H9 (cell line): ENCODE measurements around the gene UQCC3. TPM values are rescaled to one million over a fixed set of nuclear protein-coding genes. Genes with fewer than 3 reads are reported as not detected.

ENCODE experiments used
- DNase-seq: peaks from one replicate; pipeline ENCODE4 v3.0.0-alpha.2; 2017
- H2AFZ ChIP-seq: one replicate; pipeline ENCODE4 v1.6.1; 2013; ENCODE audit warnings: mild to moderate bottlenecking, low read length, control low read depth, moderate library complexity
- H2AK5ac ChIP-seq: 2 replicates; pipeline ENCODE4 v1.6.1; 2013; ENCODE audit warnings: low read length, control low read depth, mixed read lengths; ENCODE audit not compliant: insufficient read length
- H2BK120ac ChIP-seq: one replicate; pipeline ENCODE4 v1.6.1; 2013; ENCODE audit warnings: low read depth, mild to moderate bottlenecking, low read length, control low read depth, inconsistent platforms; ENCODE audit not compliant: poor library complexity, severe bottlenecking
- H2BK12ac ChIP-seq: 2 replicates; pipeline ENCODE4 v1.6.1; 2013; ENCODE audit warnings: low read length, control low read depth, mixed read lengths, low read depth; ENCODE audit not compliant: insufficient read length
- H2BK15ac ChIP-seq: 2 replicates; pipeline ENCODE4 v1.6.1; 2013; ENCODE audit warnings: low read depth, low read length, control low read depth
- H2BK20ac ChIP-seq: one replicate; pipeline ENCODE4 v1.6.1; 2013; ENCODE audit warnings: low read depth, mild to moderate bottlenecking, low read length, control low read depth, inconsistent platforms; ENCODE audit not compliant: poor library complexity, severe bottlenecking
- H2BK5ac ChIP-seq: 2 replicates; pipeline ENCODE4 v1.6.1; 2013; ENCODE audit warnings: low read length, control low read depth, mixed read lengths; ENCODE audit not compliant: insufficient read length
- H3K14ac ChIP-seq: 2 replicates; pipeline ENCODE4 v1.6.1; 2013; ENCODE audit warnings: low read length, control low read depth; ENCODE audit not compliant: insufficient read depth
- H3K18ac ChIP-seq: 2 replicates; pipeline ENCODE4 v1.6.1; 2013; ENCODE audit warnings: low read depth, mild to moderate bottlenecking, mixed read lengths, low read length, control low read depth; ENCODE audit not compliant: insufficient read length
- H3K23ac ChIP-seq: 2 replicates; pipeline ENCODE4 v1.6.1; 2013; ENCODE audit warnings: low read length, control low read depth, mixed read lengths, low read depth; ENCODE audit not compliant: insufficient read length
- H3K23me2 ChIP-seq: 2 replicates; pipeline ENCODE4 v1.6.1; 2013; ENCODE audit warnings: low read depth, mild to moderate bottlenecking, mixed read lengths, low read length, control low read depth; ENCODE audit not compliant: insufficient read length, poor library complexity, severe bottlenecking
- H3K27ac ChIP-seq: 2 replicates; pipeline ENCODE4 v1.5.1; 2013; ENCODE audit warnings: low read length, control low read depth, mixed read lengths, low read depth; ENCODE audit not compliant: insufficient read length
- H3K27me3 ChIP-seq: 2 replicates; pipeline ENCODE4 v1.6.1; 2013; ENCODE audit warnings: low read length, control low read depth, inconsistent platforms; ENCODE audit not compliant: insufficient read depth
- H3K4ac ChIP-seq: 2 replicates; pipeline ENCODE4 v1.6.1; 2013; ENCODE audit warnings: low read depth, mild to moderate bottlenecking, control low read depth, inconsistent platforms, low read length, moderate library complexity
- H3K4me1 ChIP-seq: 2 replicates; pipeline ENCODE4 v1.6.1; 2013; ENCODE audit warnings: low read length, control low read depth, inconsistent platforms; ENCODE audit not compliant: insufficient read depth
- H3K4me2 ChIP-seq: 2 replicates; pipeline ENCODE4 v1.6.1; 2013; ENCODE audit warnings: low read length, control low read depth, mixed read lengths; ENCODE audit not compliant: insufficient read length, insufficient read depth
- H3K56ac ChIP-seq: 2 replicates; pipeline ENCODE4 v1.6.1; 2013; ENCODE audit warnings: low read depth, mild to moderate bottlenecking, mixed read lengths, low read length, control low read depth; ENCODE audit not compliant: insufficient read length
- H3K79me1 ChIP-seq: 2 replicates; pipeline ENCODE4 v1.6.1; 2013; ENCODE audit warnings: low read depth, mild to moderate bottlenecking, moderate library complexity, low read length, control low read depth, inconsistent platforms; ENCODE audit not compliant: insufficient read depth, poor library complexity, severe bottlenecking
- H3K79me2 ChIP-seq: 2 replicates; pipeline ENCODE4 v1.6.1; 2013; ENCODE audit warnings: low read length, control low read depth, inconsistent platforms; ENCODE audit not compliant: insufficient read depth
- H3K9ac ChIP-seq: 2 replicates; pipeline ENCODE4 v1.6.1; 2013; ENCODE audit warnings: low read length, control low read depth, mixed read lengths; ENCODE audit not compliant: insufficient read length; ENCODE audit errors: extremely low read depth
- H3K9me3 ChIP-seq: one replicate; pipeline ENCODE4 v1.6.1; 2013; ENCODE audit warnings: low read depth, low read length, inconsistent platforms; ENCODE audit not compliant: control insufficient read depth
- H3T11ph ChIP-seq: one replicate; pipeline ENCODE4 v1.6.1; 2013; ENCODE audit warnings: mild to moderate bottlenecking, low read length, control low read depth, inconsistent platforms
- H4K20me1 ChIP-seq: one replicate; pipeline ENCODE4 v1.6.1; 2013; ENCODE audit not compliant: control insufficient read depth, insufficient read length, insufficient read depth
- H4K5ac ChIP-seq: 2 replicates; pipeline ENCODE4 v1.6.1; 2013; ENCODE audit warnings: low read depth, mild to moderate bottlenecking, mixed read lengths, low read length, control low read depth; ENCODE audit not compliant: insufficient read length
- H4K8ac ChIP-seq: replicated peaks from 2 replicates; pipeline ENCODE4 v1.6.1; 2013; ENCODE audit warnings: low read length, control low read depth, mixed read lengths, low read depth; ENCODE audit not compliant: insufficient read length
- H4K91ac ChIP-seq: 2 replicates; pipeline ENCODE4 v1.6.1; 2013; ENCODE audit warnings: low read depth, mild to moderate bottlenecking, moderate library complexity, mixed read lengths, low read length, control low read depth; ENCODE audit not compliant: insufficient read length
- H3K27ac Mint-ChIP-seq, 3 experiments: 2 replicates in 2 of 3; 3 replicates in 1 of 3; pipeline ENCODE4 v1.8.0; 2020 to 2021; ENCODE audit warnings: mixed read lengths in 3 of 3, mild to moderate bottlenecking in 1 of 3, moderate library complexity in 1 of 3
- H3K27me3 Mint-ChIP-seq: 2 replicates; pipeline ENCODE4 v1.8.0; 2021; ENCODE audit warnings: low read depth, mild to moderate bottlenecking, moderate library complexity, mixed read lengths
- H3K36me3 Mint-ChIP-seq, 3 experiments: 2 replicates in 2 of 3; 3 replicates in 1 of 3; pipeline ENCODE4 v1.8.0; 2020 to 2021; ENCODE audit warnings: low read depth in 3 of 3, mixed read lengths in 3 of 3; ENCODE audit not compliant: insufficient read depth in 1 of 3
- H3K4me1 Mint-ChIP-seq, 2 experiments: 2 replicates each; pipeline ENCODE4 v1.8.0; 2020; ENCODE audit warnings: mixed read lengths in 2 of 2
- H3K4me3 Mint-ChIP-seq, 2 experiments: 2 replicates in 1 of 2; 3 replicates in 1 of 2; pipeline ENCODE4 v1.8.0; 2020 to 2021; ENCODE audit warnings: mild to moderate bottlenecking in 2 of 2, mixed read lengths in 2 of 2, moderate library complexity in 1 of 2
- H3K9me3 Mint-ChIP-seq, 2 experiments: 2 replicates in 1 of 2; 3 replicates in 1 of 2; pipeline ENCODE4 v1.8.0; 2020; ENCODE audit warnings: mild to moderate bottlenecking in 2 of 2, mixed read lengths in 2 of 2, moderate library complexity in 1 of 2
- CTCF ChIP-seq: fragments of 200-600 bp; sonication (generic); conservative IDR thresholded peaks from 3 replicates; pipeline ENCODE4 v1.8.0; 2021; ENCODE audit warnings: antibody characterized with exemption, mild to moderate bottlenecking
- WGBS: extraction: QIAGEN DNeasy Blood & Tissue Kit; methylation state at CpG from one replicate; pipeline ENCODE4 v1.1.7; 2013; ENCODE audit warnings: missing lambda C conversion rate, low lambda C conversion rate, mixed read lengths; ENCODE audit not compliant: insufficient read length; ENCODE audit errors: extremely low coverage; 5-methylcytosine and 5-hydroxymethylcytosine counted together
- total RNA-seq: library from RNA; stranded (reverse); gene quantifications from 2 replicates; pipeline ENCODE4 v1.2.1, GENCODE V29; 2021

Gene UQCC3
- total RNA-seq, 1 experiment from 2014 or later, result 11.1 TPM

- WGBS, result no CpG with 5 or more reads among the region's 17 CpGs
- no peaks in the 10 kb centered on the region; the same call in 1 of the 2 replicates for H3K27me3 Mint-ChIP-seq
These were observed 251 bp upstream of the UQCC3 start for GRCh38 chr11:62671236-62671607.

More at GRCh38 chr11:62671236-62671607, 251 bp upstream of the UQCC3 start:
- Histone ChIP-seq H2BK12ac (no peak overlapping the region), H4K8ac (no peak overlapping the region), H2BK5ac (no peak overlapping the region), H3K79me2 (no peaks in the 10 kb centered on the region), H3K27ac (no peak overlapping the region), H4K20me1 (no peaks in the 10 kb centered on the region), H3T11ph (no peak overlapping the region), H3K9me3 (no peaks in the 10 kb centered on the region), H3K14ac (peak overlapping the region; percentile 59; the same call in 1 of the 2 replicates), H3K18ac (no peak overlapping the region), H2BK120ac (no peak overlapping the region), H2AFZ (no peak overlapping the region), H3K23ac (no peak overlapping the region), H4K91ac (no peak overlapping the region), H3K23me2 (peaks cover 8% of the 10 kb centered on the region), H3K79me1 (no peaks in the 10 kb centered on the region), H3K4me2 (peak overlapping the region; percentile 83), H3K9ac (peak overlapping the region; percentile 89), H4K5ac (no peak overlapping the region), H2BK20ac (no peak overlapping the region), H3K27me3 (no peaks in the 10 kb centered on the region), H2BK15ac (no peak overlapping the region), H2AK5ac (no peak overlapping the region), H3K4ac (no peak overlapping the region; the same call in 1 of the 2 replicates), H3K4me1 (peaks cover 1% of the 10 kb centered on the region; the same call in 1 of the 2 replicates), H3K56ac (no peak overlapping the region)
- Mint-ChIP-seq H3K36me3 (peaks cover 19 to 46% (median 37%) of the 10 kb centered on the region in 3 experiments; a peak in 6 of 7 replicates), H3K4me3 (peak overlapping the region; percentile 92 to 99), H3K9me3 (no peaks in the 10 kb centered on the region), H3K4me1 (peaks cover 24 to 31% of the 10 kb centered on the region in 2 experiments), H3K27ac (peak overlapping the region; percentile 92 to 97 (median 93))
- no peak for TF ChIP-seq CTCF
- DNase-seq, result no peak
